Left lung (tissue), 10 donors: ENCODE results near the gene ERCC4. TPM values are rescaled to one million over a fixed set of nuclear protein-coding genes. Genes with fewer than 3 reads are reported as not detected.

Experiments used
- ATAC-seq: fragments of 200-7000 bp; cut with Tn5 transposase; one replicate; pipeline ENCODE4 v1.9.1; 2020; ENCODE audit warnings: moderate library complexity
- DNase-seq, 4 donors: peaks; one replicate each; pipeline ENCODE4 v3.0.0-alpha.2; 2013 to 2020
- H3K27ac ChIP-seq, 2 donors: fragments of 200-600 bp; sonication (generic) in 1 of 2; one replicate each; pipeline versions ENCODE4 v1.5.0 to v1.8.0; 2020 to 2021
- H3K27me3 ChIP-seq, 2 donors: fragments of 200-600 bp; sonication (generic) in 1 of 2; one replicate each; pipeline versions ENCODE4 v1.5.0 to v1.8.0; 2020 to 2021
- H3K36me3 ChIP-seq, 2 donors: fragments of 200-600 bp; sonication (generic) in 1 of 2; one replicate each; pipeline versions ENCODE4 v1.5.0 to v1.8.0; 2020 to 2021
- H3K4me1 ChIP-seq, 2 donors: fragments of 200-600 bp; one replicate each; pipeline ENCODE4 v1.8.0; 2021
- H3K4me3 ChIP-seq, 2 donors: fragments of 200-600 bp; sonication (generic) in 1 of 2; one replicate each; pipeline versions ENCODE4 v1.5.0 to v1.8.0; 2020 to 2021; ENCODE audit warnings: mild to moderate bottlenecking in 1 of 2
- H3K9me3 ChIP-seq, 2 donors: fragments of 200-600 bp; sonication (generic) in 1 of 2; one replicate each; pipeline versions ENCODE4 v1.5.0 to v1.8.0; 2020 to 2021
- CTCF ChIP-seq, 2 donors: fragments of 200-600 bp; sonication (generic) in 1 of 2; IDR thresholded peaks; one replicate each; pipeline versions ENCODE4 v1.5.0 to v1.8.0; 2021; ENCODE audit warnings: antibody characterized with exemption in 2 of 2
- intact Hi-C, 2 donors: fragments of 100-400 bp; cut with DNase I; formaldehyde crosslinking; loops; one replicate each; pipeline versions ENCODE4 v1.11.2 to v1.14.2; 2022
- polyA plus RNA-seq, 6 donors: library from polyadenylated mRNA; unstranded; fragments of 120-200 nt; gene quantifications; one replicate each; pipeline ENCODE4 v1.2.1, GENCODE V29; 2013; ENCODE audit not compliant: insufficient read length in 6 of 6
- total RNA-seq, 2 donors: library from RNA; stranded (reverse); fragmentation: NEBNext Ultra II Directional; extraction: Animal tissue kit (Norgen Biotek cat#: 25700); gene quantifications; one replicate each; pipeline ENCODE4 v1.2.1, GENCODE V29; 2021
- donor health status: DM: no; HTN: yes; CAD: no.
- donor health status: DM: no; HTN: no; CAD: no.

Gene ERCC4
- total and polyA plus RNA-seq, 8 donors: 10.7 to 20.1 (median 16.4) TPM

GRCh38 chr16:13926464-13926863, 6.5 kb downstream of the ERCC4 start:
- H3K36me3 ChIP-seq: peaks cover 0 to 36% of the 10 kb centered on the region in 2 donors
- no peak for DNase-seq
- ATAC-seq: no peak
- no peaks in the 10 kb centered on the region for H3K27me3 ChIP-seq
- no peaks in the 10 kb centered on the region for H3K9me3 ChIP-seq
- no peak overlapping the region for H3K4me3 ChIP-seq
- no peak overlapping the region for H3K27ac ChIP-seq
- no peak for TF ChIP-seq CTCF (IDR thresholded peaks at IDR 0.05)
- H3K4me1 ChIP-seq: no peaks in the 10 kb centered on the region
- intact Hi-C loops: loop anchor here in 1 of 2 donors (10.0 kb wide), 2 partner anchors 258 to 358 kb away; no protein-coding TSS in a partner anchor

- no peak overlapping the region for H3K27ac ChIP-seq
- H3K4me3 ChIP-seq: no peak overlapping the region
- no peaks in the 10 kb centered on the region for H3K9me3 ChIP-seq
- no peaks in the 10 kb centered on the region for H3K27me3 ChIP-seq
- H3K36me3 ChIP-seq: peaks cover 0 to 36% of the 10 kb centered on the region in 2 donors
- ATAC-seq (no peak), DNase-seq (no peak)
- H3K4me1 ChIP-seq: no peaks in the 10 kb centered on the region
- intact Hi-C loops: loop anchor here in 1 of 2 donors (10.0 kb wide), 2 partner anchors 258 to 358 kb away; no protein-coding TSS in a partner anchor
- TF ChIP-seq CTCF (IDR thresholded peaks at IDR 0.05): no peak
Measured at GRCh38 chr16:13926891-13927290, 6.9 kb downstream of the ERCC4 start.

GRCh38 chr16:13928646-13929045, 8.7 kb downstream of the ERCC4 start:
- no peaks in the 10 kb centered on the region for H3K27me3 ChIP-seq
- intact Hi-C loops: loop anchor here in 1 of 2 donors (10.0 kb wide), 2 partner anchors 256 to 356 kb away; no protein-coding TSS in a partner anchor
- no peaks in the 10 kb centered on the region for H3K4me1 ChIP-seq
- H3K36me3 ChIP-seq: peaks cover 0 to 41% of the 10 kb centered on the region in 2 donors
- no peak overlapping the region for H3K4me3 ChIP-seq
- no peak overlapping the region for H3K27ac ChIP-seq
- ATAC-seq (no peak), DNase-seq (no peak)
- H3K9me3 ChIP-seq: no peaks in the 10 kb centered on the region
- TF ChIP-seq CTCF (IDR thresholded peaks at IDR 0.05): no peak

GRCh38 chr16:13931845-13932244, 11.9 kb downstream of the ERCC4 start:
- no peak overlapping the region for H3K27ac ChIP-seq
- no peak overlapping the region for H3K4me3 ChIP-seq
- H3K36me3 ChIP-seq: peaks cover 0 to 38% of the 10 kb centered on the region in 2 donors
- intact Hi-C loops: no loop called here
- H3K9me3 ChIP-seq: no peaks in the 10 kb centered on the region
- no peak for DNase-seq
- TF ChIP-seq CTCF (IDR thresholded peaks at IDR 0.05): no peak
- H3K27me3 ChIP-seq: no peaks in the 10 kb centered on the region
- H3K4me1 ChIP-seq: peaks cover 0 to 4% of the 10 kb centered on the region in 2 donors
- ATAC-seq: no peak

GRCh38 chr16:13935408-13935807, 15.5 kb downstream of the ERCC4 start:
- intact Hi-C loops: no loop called here
- H3K9me3 ChIP-seq: no peaks in the 10 kb centered on the region
- TF ChIP-seq CTCF (IDR thresholded peaks at IDR 0.05): no peak
- peaks cover 0 to 4% of the 10 kb centered on the region in 2 donors for H3K4me1 ChIP-seq
- H3K36me3 ChIP-seq: peaks cover 0 to 56% of the 10 kb centered on the region in 2 donors
- no peak overlapping the region for H3K27ac ChIP-seq
- no peak overlapping the region for H3K4me3 ChIP-seq
- H3K27me3 ChIP-seq: no peaks in the 10 kb centered on the region
- no peak for DNase-seq
- ATAC-seq: no peak
